Left cardiac atrium (tissue), 4 donors: ENCODE measurements around the gene ICA1L. TPM values are rescaled to one million over a fixed set of nuclear protein-coding genes. Genes with fewer than 3 reads are reported as not detected.
A peak's percentile ranks its signal among the peaks of the same experiment; 100 is the strongest.
"Not testable (repeated sequence)": the region's sequence is repeated elsewhere in the genome, so short reads cannot be mapped to it uniquely, and the experiment has no call there.

Experiments
- ATAC-seq, 2 donors: fragments of 200-7000 bp; cut with Tn5 transposase; one replicate each; pipeline ENCODE4 v1.9.1; 2020; ENCODE audit warnings: mild to moderate bottlenecking in 2 of 2, moderate library complexity in 2 of 2
- DNase-seq: peaks from one replicate; pipeline ENCODE4 v3.0.0-alpha.2; 2020
- intact Hi-C, 2 donors: fragments of 100-400 bp; cut with DNase I; formaldehyde crosslinking; loops; one replicate each; pipeline versions ENCODE4 v1.14.1 to v1.15.1; 2022 to 2023
- total RNA-seq, 2 donors: library from RNA; stranded (reverse); fragmentation: NEBNext Ultra II Directional; extraction: Animal tissue kit (Norgen Biotek cat#: 25700); gene quantifications; one replicate each; pipeline ENCODE4 v1.2.1, GENCODE V29; 2021
- donor health status: DM: no; HTN: yes; CAD: no.
- donor health status: DM: no; HTN: yes; CAD: no; lungs with severe emphysema.
- donor health status: DM: yes; HTN: yes; CAD: no.
- donor health status: Dilated cardiomyopathy.

The ICA1L gene
- total RNA-seq, 2 donors from 2014 or later, result 6.3 to 9.0 TPM

DNA sequence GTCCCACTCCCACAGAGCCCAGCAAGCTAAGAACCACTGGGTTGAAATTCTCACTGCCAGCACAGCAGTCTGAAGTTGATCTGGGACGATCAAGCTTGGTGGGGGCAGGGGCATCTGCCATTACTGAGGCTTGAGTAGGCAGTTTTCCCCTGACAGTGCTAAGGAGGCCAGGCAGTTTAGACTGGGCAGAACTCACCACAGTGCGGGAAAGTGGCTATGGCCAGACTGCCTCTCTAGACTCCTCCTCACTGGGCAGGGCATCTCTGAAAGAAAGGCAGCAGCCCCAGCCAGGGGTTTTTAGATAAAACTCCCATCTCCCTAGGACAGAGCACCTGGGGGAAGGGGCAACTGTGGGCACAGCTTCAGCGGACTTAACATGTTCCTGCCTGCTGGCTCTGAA, 22.2 kb downstream of the ICA1L start:
- DNase-seq, intact Hi-C loops, ATAC-seq: not testable (repeated sequence)

GRCh38 chr2:202848813-202849212, 22.8 kb downstream of the ICA1L start:
- intact Hi-C loops, result no loop called here
- DNase-seq (peak; percentile 31), ATAC-seq (peak; percentile 22 to 47)

DNA sequence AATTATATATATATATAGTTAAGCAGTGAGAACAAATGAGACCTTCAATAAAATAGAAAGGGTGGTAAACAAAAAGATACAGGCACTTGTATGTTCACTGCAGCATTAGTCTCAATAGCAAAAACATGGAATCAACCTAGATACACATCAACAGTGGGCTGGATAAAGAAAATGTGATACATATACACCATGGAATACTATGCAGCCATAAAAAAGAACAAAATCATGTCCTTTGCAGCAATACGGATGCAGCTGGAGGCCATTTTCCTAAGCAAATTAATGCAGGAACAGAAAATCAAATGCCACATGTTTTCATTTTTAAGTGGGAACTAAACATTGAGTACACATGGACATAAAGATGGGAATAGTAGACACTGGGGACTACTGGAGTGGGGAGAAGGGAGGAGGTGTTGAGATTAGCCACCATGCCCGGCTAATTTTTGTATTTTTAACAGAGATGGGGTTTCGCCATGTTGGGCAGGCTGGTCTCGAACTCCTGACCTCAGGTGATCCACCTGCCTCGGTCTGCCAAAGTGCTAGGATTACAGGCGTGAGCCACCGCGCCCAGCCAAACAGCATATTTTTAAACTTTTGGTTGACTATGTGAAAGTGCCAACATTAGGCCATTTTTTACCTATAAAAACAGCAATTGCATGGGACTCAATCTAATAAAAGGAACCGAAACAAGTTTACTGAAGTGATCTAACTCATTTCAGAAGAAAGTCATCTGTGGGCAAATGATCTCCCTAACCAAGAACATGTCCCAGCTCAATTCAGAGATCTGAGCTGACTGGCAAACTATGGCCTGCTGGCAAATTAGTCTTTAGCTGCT, 23.7 kb downstream of the ICA1L start:
- DNase-seq, result no peak
- intact Hi-C loops, result no loop called here
- no peak for ATAC-seq

DNA sequence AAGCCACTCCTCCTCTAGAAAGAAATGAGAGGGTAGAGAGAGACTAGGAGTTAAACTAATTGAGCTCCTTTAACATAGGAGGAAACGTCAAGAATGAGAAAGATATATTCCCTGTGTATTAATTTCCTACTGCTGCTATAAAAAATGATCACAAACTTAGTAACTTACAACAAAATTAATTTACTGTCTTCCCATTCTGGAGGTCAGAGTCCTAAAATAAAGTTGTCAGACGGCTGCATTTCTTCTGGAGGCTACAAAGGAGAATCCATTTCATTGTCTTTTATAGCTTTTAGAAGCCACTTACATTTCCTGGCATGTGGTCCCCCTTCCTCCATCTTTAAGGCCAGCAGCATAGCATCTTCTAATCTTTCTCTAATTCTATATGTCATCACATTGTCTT, 26.9 kb downstream of the ICA1L start:
- DNase-seq (no peak), ATAC-seq (no peak)
- intact Hi-C loops, result no loop called here

DNA sequence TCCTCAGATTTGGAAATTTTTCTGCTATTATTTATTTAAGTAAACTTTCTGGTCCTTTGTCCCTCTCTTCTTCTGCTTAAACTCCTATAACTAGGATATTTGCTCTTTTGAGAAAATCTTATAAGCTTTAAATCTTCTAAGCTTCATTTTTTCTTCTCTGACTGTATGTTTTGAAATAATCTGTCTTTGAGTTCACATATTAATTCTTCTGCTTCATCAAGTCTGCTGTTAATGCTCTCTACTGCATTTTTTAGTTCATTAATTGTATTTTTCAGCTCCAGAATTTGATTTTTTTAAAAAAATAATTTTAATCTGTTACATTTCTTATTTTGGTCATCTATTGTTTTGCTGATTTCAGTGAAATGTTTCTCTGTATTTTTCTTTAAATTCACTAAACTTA, 28.9 kb downstream of the ICA1L start:
- ATAC-seq, result no peak
- no peak for DNase-seq
- intact Hi-C loops, result no loop called here

DNA sequence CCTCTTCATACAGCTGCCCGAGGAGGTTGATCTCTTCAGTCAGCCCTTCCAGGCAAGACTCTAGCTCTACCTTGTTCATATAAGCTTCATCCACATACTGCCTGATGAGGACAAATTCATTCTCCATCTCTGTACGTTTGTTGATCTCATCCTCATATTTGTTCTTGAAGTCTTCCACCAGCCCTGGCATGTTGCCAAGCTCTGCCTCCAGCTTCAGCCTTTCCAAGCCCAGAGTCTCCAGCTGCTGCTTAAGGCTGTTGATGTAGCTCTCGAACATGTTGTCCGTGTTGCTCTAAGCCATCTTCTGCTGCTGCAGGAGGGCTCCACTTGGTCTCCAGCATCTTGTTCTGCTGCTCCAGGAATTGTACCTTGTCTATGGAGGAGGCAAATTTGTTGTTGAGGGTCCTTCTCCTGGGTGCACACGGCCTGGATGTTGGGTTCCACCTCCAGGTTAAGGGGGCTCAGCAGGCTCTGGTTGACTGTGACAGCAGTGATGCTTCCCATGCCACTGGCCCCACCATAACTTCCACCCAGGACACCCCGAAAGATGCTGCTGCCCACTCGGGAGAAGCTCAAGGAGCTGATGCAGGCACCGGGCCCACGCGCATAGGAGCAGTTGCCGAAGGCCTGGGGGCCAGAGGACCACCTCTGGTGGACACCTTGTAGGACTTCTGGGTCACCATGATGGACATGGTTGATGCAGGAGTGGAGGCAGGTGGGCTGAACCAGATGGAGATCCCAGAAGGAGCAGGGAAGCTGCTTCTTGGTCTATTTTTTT, 30.3 kb downstream of the ICA1L start:
- peak; percentile 28 for DNase-seq
- intact Hi-C loops, result no loop called here
- no peak for ATAC-seq

GRCh38 chr2:202831242-202832220, 40.0 kb downstream of the ICA1L start:
- intact Hi-C loops, result no loop called here
- no peak for DNase-seq
- ATAC-seq, result peak; percentile 61 to 82

GRCh38 chr2:202824901-202825300, 46.7 kb downstream of the ICA1L start:
- ATAC-seq, result no peak
- intact Hi-C loops, result no loop called here
- no peak for DNase-seq

DNA sequence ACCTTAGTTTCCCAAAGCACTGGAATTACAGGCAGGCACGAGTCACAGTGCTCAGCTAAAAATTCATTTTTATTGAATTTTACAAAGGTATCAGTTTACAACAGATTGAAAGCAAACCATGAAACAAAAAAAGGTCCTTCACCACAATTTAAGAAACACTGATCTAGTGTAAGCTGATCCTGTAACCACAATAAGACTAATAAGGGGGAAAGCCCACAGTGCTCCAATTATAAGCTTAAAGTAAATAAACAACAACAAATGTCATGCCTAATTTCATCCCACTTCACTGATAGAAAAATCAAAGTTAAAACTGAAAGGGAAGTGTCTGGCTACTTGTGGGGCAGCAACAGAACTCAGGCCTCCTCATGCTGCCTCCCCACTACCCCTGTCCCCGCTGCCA, 49.2 kb downstream of the ICA1L start:
- intact Hi-C loops, result no loop called here
- no peak for DNase-seq
- no peak for ATAC-seq

DNA sequence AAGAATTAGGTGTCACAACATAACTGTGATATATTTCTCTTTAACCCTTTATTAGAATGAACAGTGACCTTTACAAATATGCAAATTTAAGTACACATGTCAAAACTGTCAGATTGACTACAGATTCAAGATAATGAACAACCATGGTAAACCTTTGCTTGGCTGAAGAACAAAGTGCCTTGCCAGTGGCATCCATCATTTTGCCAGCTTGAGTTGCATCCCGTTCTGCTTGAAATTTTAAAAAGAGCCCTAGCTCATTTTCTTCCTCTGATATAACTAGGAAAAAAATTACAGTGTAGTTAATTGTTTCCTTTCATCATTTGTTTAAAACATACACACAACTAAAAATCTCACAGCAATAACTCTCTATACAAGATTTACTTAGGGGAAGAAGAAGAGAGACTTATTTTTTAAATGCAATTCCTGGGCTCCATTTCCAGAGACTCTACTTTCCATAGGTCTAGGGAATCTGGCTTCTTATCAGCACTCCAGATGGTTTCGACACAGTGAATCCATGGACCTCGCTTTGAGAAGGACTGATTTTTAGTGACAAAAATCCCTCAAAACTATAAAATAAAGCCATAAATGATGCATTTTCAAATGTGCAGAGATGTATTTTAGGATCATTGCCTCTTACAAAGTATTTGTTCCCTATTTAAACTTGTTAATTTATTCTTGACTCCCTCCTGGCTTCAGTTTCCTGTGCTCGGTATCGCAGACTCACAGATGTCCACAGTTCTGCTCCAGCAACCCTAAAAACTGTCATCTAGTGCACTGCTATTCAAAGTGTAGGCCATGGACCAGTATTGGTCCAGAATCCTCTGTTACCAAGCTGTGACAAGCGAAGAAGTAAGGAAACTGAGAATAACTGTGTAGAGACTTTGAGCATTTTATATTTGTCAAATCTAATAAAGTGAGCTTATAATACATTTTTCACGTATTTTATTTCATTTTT, 50.1 kb downstream of the ICA1L start:
- DNase-seq (no peak), ATAC-seq (no peak)
- intact Hi-C loops, result no loop called here

GRCh38 chr2:202818321-202818720, 53.2 kb downstream of the ICA1L start:
- intact Hi-C loops, result no loop called here
- ATAC-seq (no peak), DNase-seq (no peak)

- ATAC-seq, result no peak
- no peak for DNase-seq
- intact Hi-C loops, result no loop called here
Observed at GRCh38 chr2:202817771-202818170, 53.8 kb downstream of the ICA1L start.

DNA sequence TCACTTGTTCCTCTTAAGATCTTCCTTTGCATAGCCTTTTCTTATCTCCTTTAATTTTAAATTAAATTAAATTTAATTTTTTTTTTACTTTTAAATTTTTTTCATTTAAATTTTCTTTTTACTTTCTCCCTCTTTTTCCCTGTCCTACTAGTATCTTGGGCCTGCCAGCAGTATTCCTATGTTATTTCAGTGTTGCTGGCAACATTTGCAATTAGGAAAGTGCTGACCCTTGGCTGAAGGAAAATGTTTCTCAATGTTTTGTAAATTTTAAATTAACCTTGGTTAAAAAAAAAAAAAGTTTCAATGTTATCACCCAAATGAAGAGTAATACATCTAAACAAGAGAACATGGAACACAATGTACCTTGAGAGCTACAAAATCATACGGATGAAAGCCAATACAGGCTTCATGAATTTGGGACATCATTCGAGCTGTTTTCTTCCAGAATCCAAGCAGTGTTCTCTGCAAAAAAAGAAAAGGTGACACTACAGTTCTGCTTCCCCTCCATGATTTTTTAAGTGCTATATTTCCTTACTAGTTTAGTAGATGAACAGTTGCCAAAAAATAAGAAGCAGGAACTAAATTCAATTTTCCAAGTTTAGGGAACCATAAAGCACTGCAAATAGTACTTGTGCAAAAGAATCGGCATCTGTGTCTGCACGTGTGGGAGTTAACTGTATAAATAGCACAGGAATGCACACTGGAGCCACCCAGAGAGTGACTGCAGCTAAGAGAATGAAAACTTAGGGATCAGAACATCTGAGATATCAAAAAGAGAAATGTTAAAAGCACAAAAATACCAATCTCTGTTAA, 55.8 kb downstream of the ICA1L start:
- intact Hi-C loops, result no loop called here
- DNase-seq, result no peak
- peak; percentile 61 to 68 for ATAC-seq

DNA sequence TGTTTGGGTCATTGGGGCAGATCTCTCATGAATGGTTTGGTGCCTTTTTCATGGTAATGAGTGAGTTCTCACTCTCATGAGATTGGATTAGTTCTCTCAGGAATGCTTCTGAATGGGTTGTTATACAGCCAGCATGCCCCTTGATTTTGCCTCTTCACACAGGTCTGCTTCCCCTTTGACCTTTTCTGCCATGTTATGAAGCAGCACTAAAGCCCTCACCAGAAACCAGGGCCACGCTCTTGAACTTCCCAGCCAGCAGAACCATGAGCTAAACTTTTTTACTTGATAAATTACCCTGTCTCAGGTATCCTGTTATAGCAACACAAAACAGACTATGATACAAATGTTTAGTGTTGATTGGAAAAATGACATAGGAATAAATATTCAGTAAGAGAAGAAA, 57.3 kb downstream of the ICA1L start:
- intact Hi-C loops, result no loop called here
- DNase-seq (no peak), ATAC-seq (no peak)

DNA sequence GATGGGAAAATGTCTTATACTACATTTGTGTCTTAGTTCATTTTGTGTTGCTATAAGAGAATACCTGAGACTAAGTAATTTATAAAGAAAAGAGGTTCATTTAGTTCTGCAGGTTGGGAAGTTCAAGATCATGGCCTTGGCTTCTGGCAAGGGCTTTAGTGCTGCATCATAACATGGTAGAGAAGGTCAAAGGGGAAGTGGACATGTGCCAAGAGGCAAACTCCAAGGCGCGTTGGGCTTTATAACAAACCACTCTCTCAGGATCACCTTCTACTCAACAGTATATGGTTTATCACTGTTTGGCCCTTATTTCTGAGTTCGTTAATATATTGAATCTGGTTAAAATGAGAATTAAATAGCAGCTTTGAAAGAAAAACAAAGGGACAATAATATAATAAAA, 58.2 kb downstream of the ICA1L start:
- ATAC-seq (no peak), DNase-seq (no peak)
- intact Hi-C loops, result no loop called here

DNA sequence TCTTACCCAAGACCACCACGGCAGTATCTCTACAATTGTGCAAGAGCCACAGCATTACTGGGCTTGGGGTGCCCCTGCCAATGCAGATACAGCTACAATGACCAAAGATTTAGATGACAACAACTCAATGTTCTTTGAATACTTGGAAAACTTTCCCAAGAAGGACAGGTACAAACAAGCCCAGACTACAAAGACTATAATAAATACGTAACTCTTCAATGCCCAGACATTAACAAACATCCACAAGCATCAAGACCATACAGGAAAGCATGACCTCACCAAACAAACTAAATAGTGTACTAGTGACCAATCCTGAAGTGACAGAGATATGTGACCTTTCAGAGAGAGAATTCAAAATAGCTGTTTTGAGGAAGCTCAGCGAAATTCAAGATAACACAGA, 62.8 kb downstream of the ICA1L start:
- intact Hi-C loops, result no loop called here
- DNase-seq, result no peak
- no peak for ATAC-seq

DNA sequence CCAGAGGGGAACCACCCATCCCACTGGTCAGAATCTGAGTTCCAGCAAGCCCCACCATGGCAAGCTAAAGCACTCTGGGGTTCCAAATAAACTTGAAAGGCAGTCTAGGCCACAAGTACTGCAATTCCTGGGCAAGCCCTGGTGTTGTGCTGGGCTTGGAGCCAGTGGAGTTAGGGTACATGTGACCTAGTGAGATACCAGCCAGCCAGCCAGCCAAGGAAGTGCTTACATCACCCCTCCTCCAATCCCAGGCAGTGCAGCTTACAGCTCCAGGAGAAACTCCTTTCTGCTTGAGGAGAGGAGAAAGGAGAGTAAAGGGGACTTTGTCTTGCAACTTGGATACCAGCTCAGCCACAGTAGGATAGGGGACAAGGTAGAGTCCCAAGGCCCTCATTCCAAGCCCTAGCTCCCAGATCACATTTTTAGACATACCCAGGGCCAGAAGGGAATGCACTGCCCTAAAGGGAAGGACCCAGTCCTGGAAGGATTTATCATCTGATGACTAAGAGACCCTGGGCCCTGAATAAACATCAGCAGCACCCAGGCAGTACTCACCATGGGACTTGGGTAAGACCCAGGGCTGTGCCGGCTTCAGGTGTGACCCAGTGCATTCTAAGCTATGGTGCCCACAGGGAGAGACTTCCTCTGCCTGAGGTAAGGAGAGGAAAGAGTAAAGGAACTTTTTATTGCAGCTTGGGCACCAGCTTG, 64.0 kb downstream of the ICA1L start:
- ATAC-seq (peak; percentile 93 to 96), DNase-seq (peak; percentile 89)
- intact Hi-C loops, result not testable (repeated sequence)
